ENCODE measurements around the gene PPFIBP2.

The PPFIBP2 gene

GRCh38 chr11:7677796-7678201, 164.0 kb downstream of the PPFIBP2 start:
- H3K4me1 ChIP-seq (ENCODE audit: control insufficient read depth in 2 of 2, insufficient read depth in 1 of 2, low read depth in 1 of 2, low read length in 2 of 2) = peaks cover 0 to 6% of the 10 kb centered on the region in 2 donors
- no peak overlapping the region for H3K27ac ChIP-seq (replicated peaks; ENCODE audit: low read length)
- no peak for DNase-seq (ENCODE audit: low spot score)
- H3K9me3 ChIP-seq (replicated peaks in 1 of 2; ENCODE audit: control insufficient read depth in 2 of 2, insufficient read depth in 1 of 2, low read depth in 1 of 2, low read length in 2 of 2) = no peaks in the 10 kb centered on the region
- H2BK12ac ChIP-seq (ENCODE audit: low read length) = no peak overlapping the region
- no peak overlapping the region for H3K9ac ChIP-seq (ENCODE audit: low read depth, low read length, poor library complexity)
- WGBS, 2 donors (ENCODE audit: extremely low coverage in 2 of 2, insufficient read length in 2 of 2, insufficient replicate concordance in 1 of 2) = no CpG with 5 or more reads among the region's 4 CpGs
- no peak overlapping the region for H4K8ac ChIP-seq (ENCODE audit: low read depth, low read length)
- no peak overlapping the region for H2BK5ac ChIP-seq (ENCODE audit: low read length)
- no peaks in the 10 kb centered on the region for H3K36me3 ChIP-seq (replicated peaks in 1 of 2; ENCODE audit: control insufficient read depth in 2 of 2, insufficient read depth in 2 of 2, low read length in 2 of 2)
- peaks cover 0 to 17% (median 2%) of the 10 kb centered on the region in 3 experiments for H3K27me3 ChIP-seq (ENCODE audit: control insufficient read depth in 3 of 3, insufficient read depth in 3 of 3, low read depth in 1 of 3, low read length in 3 of 3)
- H3K14ac ChIP-seq (ENCODE audit: low read length) = no peak overlapping the region
- H3K4ac ChIP-seq (ENCODE audit: low read length) = no peak overlapping the region
- H2BK15ac ChIP-seq (ENCODE audit: low read length) = no peak overlapping the region
- no peak overlapping the region for H3K18ac ChIP-seq (ENCODE audit: low read length)
- no peak overlapping the region for H3K23ac ChIP-seq (ENCODE audit: low read depth, low read length, poor library complexity)
- H3K79me1 ChIP-seq (ENCODE audit: low read depth, low read length) = peaks cover under 1% of the 10 kb centered on the region
- H2AK5ac ChIP-seq (ENCODE audit: low read depth, low read length) = no peak overlapping the region
- no peak overlapping the region for H2BK120ac ChIP-seq (ENCODE audit: low read depth, low read length)
- no peak overlapping the region for H3K4me3 ChIP-seq (ENCODE audit: low read length in 2 of 2)
- H2AFZ ChIP-seq (ENCODE audit: low read length) = no peak overlapping the region
- H3K4me2 ChIP-seq (ENCODE audit: insufficient read depth, low read length, poor library complexity, severe bottlenecking) = no peak overlapping the region
- H4K91ac ChIP-seq (ENCODE audit: low read depth, low read length, poor library complexity) = no peak overlapping the region

- Histone ChIP-seq H2BK15ac (ENCODE audit: low read length) (no peak overlapping the region), H3K27ac (replicated peaks; ENCODE audit: low read length) (no peak overlapping the region), H2AFZ (ENCODE audit: low read length) (no peak overlapping the region), H3K18ac (ENCODE audit: low read length) (no peak overlapping the region), H4K8ac (ENCODE audit: low read depth, low read length) (no peak overlapping the region), H3K14ac (ENCODE audit: low read length) (no peak overlapping the region), H3K9ac (ENCODE audit: low read depth, low read length, poor library complexity) (no peak overlapping the region), H3K4me3 (ENCODE audit: low read length in 2 of 2) (no peak overlapping the region), H2BK5ac (ENCODE audit: low read length) (no peak overlapping the region), H4K91ac (ENCODE audit: low read depth, low read length, poor library complexity) (no peak overlapping the region), H3K4me1 (ENCODE audit: control insufficient read depth in 2 of 2, insufficient read depth in 1 of 2, low read depth in 1 of 2, low read length in 2 of 2) (no peaks in the 10 kb centered on the region), H2BK12ac (ENCODE audit: low read length) (no peak overlapping the region), H3K4ac (ENCODE audit: low read length) (no peak overlapping the region), H3K79me1 (ENCODE audit: low read depth, low read length) (no peaks in the 10 kb centered on the region), H2BK120ac (ENCODE audit: low read depth, low read length) (no peak overlapping the region), H3K27me3 (ENCODE audit: control insufficient read depth in 3 of 3, insufficient read depth in 3 of 3, low read depth in 1 of 3, low read length in 3 of 3) (peaks cover 0 to 14% (median 0%) of the 10 kb centered on the region in 3 experiments), H3K4me2 (ENCODE audit: insufficient read depth, low read length, poor library complexity, severe bottlenecking) (no peak overlapping the region), H3K9me3 (replicated peaks in 1 of 2; ENCODE audit: control insufficient read depth in 2 of 2, insufficient read depth in 1 of 2, low read depth in 1 of 2, low read length in 2 of 2) (no peaks in the 10 kb centered on the region), H2AK5ac (ENCODE audit: low read depth, low read length) (no peak overlapping the region), H3K36me3 (replicated peaks in 1 of 2; ENCODE audit: control insufficient read depth in 2 of 2, insufficient read depth in 2 of 2, low read length in 2 of 2) (no peaks in the 10 kb centered on the region), H3K23ac (ENCODE audit: low read depth, low read length, poor library complexity) (no peak overlapping the region)
- no peak for DNase-seq (ENCODE audit: low spot score)
- no CpG with 5 or more reads among the region's 2 CpGs for WGBS, 2 donors (ENCODE audit: extremely low coverage in 2 of 2, insufficient read length in 2 of 2, insufficient replicate concordance in 1 of 2)
Observed at GRCh38 chr11:7683571-7683970, 169.8 kb downstream of the PPFIBP2 start.

GRCh38 chr11:7686761-7687160, 173.0 kb downstream of the PPFIBP2 start:
- Histone ChIP-seq H2BK120ac (ENCODE audit: low read depth, low read length) (no peak overlapping the region), H3K4ac (ENCODE audit: low read length) (no peak overlapping the region), H3K18ac (ENCODE audit: low read length) (no peak overlapping the region), H2BK15ac (ENCODE audit: low read length) (no peak overlapping the region), H2BK12ac (ENCODE audit: low read length) (no peak overlapping the region), H2BK5ac (ENCODE audit: low read length) (no peak overlapping the region), H4K8ac (ENCODE audit: low read depth, low read length) (no peak overlapping the region), H3K27me3 (ENCODE audit: control insufficient read depth in 3 of 3, insufficient read depth in 3 of 3, low read depth in 1 of 3, low read length in 3 of 3) (peaks cover 0 to 14% (median 0%) of the 10 kb centered on the region in 3 experiments), H3K27ac (replicated peaks; ENCODE audit: low read length) (no peak overlapping the region), H3K36me3 (replicated peaks in 1 of 2; ENCODE audit: control insufficient read depth in 2 of 2, insufficient read depth in 2 of 2, low read length in 2 of 2) (no peaks in the 10 kb centered on the region), H3K9me3 (replicated peaks in 1 of 2; ENCODE audit: control insufficient read depth in 2 of 2, insufficient read depth in 1 of 2, low read depth in 1 of 2, low read length in 2 of 2) (no peaks in the 10 kb centered on the region), H4K91ac (ENCODE audit: low read depth, low read length, poor library complexity) (no peak overlapping the region), H3K4me1 (ENCODE audit: control insufficient read depth in 2 of 2, insufficient read depth in 1 of 2, low read depth in 1 of 2, low read length in 2 of 2) (peaks cover 0 to 2% of the 10 kb centered on the region in 2 donors), H3K23ac (ENCODE audit: low read depth, low read length, poor library complexity) (no peak overlapping the region), H3K9ac (ENCODE audit: low read depth, low read length, poor library complexity) (no peak overlapping the region), H2AK5ac (ENCODE audit: low read depth, low read length) (no peak overlapping the region), H3K4me3 (ENCODE audit: low read length in 2 of 2) (no peak overlapping the region), H2AFZ (ENCODE audit: low read length) (no peak overlapping the region), H3K79me1 (ENCODE audit: low read depth, low read length) (no peaks in the 10 kb centered on the region), H3K14ac (ENCODE audit: low read length) (no peak overlapping the region), H3K4me2 (ENCODE audit: insufficient read depth, low read length, poor library complexity, severe bottlenecking) (no peak overlapping the region)
- WGBS, 2 donors (ENCODE audit: extremely low coverage in 2 of 2, insufficient read length in 2 of 2, insufficient replicate concordance in 1 of 2) = no CpG with 5 or more reads among the region's 4 CpGs
- DNase-seq (ENCODE audit: low spot score) = no peak

- H3K4me3 ChIP-seq (ENCODE audit: low read length in 2 of 2) = no peak overlapping the region
- H3K4ac ChIP-seq (ENCODE audit: low read length) = no peak overlapping the region
- no peak overlapping the region for H4K8ac ChIP-seq (ENCODE audit: low read depth, low read length)
- no peaks in the 10 kb centered on the region for H3K9me3 ChIP-seq (replicated peaks in 1 of 2; ENCODE audit: control insufficient read depth in 2 of 2, insufficient read depth in 1 of 2, low read depth in 1 of 2, low read length in 2 of 2)
- H2AFZ ChIP-seq (ENCODE audit: low read length) = no peak overlapping the region
- WGBS, 2 donors (ENCODE audit: extremely low coverage in 2 of 2, insufficient read length in 2 of 2, insufficient replicate concordance in 1 of 2) = no CpG with 5 or more reads among the region's 1 CpG
- H4K91ac ChIP-seq (ENCODE audit: low read depth, low read length, poor library complexity) = no peak overlapping the region
- H3K27me3 ChIP-seq (ENCODE audit: control insufficient read depth in 3 of 3, insufficient read depth in 3 of 3, low read depth in 1 of 3, low read length in 3 of 3) = peaks cover 0 to 14% (median 0%) of the 10 kb centered on the region in 3 experiments
- H3K14ac ChIP-seq (ENCODE audit: low read length) = no peak overlapping the region
- DNase-seq (ENCODE audit: low spot score) = no peak
- no peak overlapping the region for H2BK5ac ChIP-seq (ENCODE audit: low read length)
- no peak overlapping the region for H3K27ac ChIP-seq (replicated peaks; ENCODE audit: low read length)
- H3K9ac ChIP-seq (ENCODE audit: low read depth, low read length, poor library complexity) = no peak overlapping the region
- no peak overlapping the region for H2BK120ac ChIP-seq (ENCODE audit: low read depth, low read length)
- H3K4me1 ChIP-seq (ENCODE audit: control insufficient read depth in 2 of 2, insufficient read depth in 1 of 2, low read depth in 1 of 2, low read length in 2 of 2) = peaks cover 0 to 2% of the 10 kb centered on the region in 2 donors
- no peak overlapping the region for H2AK5ac ChIP-seq (ENCODE audit: low read depth, low read length)
- H3K18ac ChIP-seq (ENCODE audit: low read length) = no peak overlapping the region
- no peaks in the 10 kb centered on the region for H3K79me1 ChIP-seq (ENCODE audit: low read depth, low read length)
- no peak overlapping the region for H2BK15ac ChIP-seq (ENCODE audit: low read length)
- H3K4me2 ChIP-seq (ENCODE audit: insufficient read depth, low read length, poor library complexity, severe bottlenecking) = no peak overlapping the region
- no peaks in the 10 kb centered on the region for H3K36me3 ChIP-seq (replicated peaks in 1 of 2; ENCODE audit: control insufficient read depth in 2 of 2, insufficient read depth in 2 of 2, low read length in 2 of 2)
- no peak overlapping the region for H3K23ac ChIP-seq (ENCODE audit: low read depth, low read length, poor library complexity)
- no peak overlapping the region for H2BK12ac ChIP-seq (ENCODE audit: low read length)
Observed at GRCh38 chr11:7687386-7687785, 173.6 kb downstream of the PPFIBP2 start.

Data from neuronal stem cell (in vitro differentiated cells).